Activated naive CD4-positive, alpha-beta T cell treated with anti-CD3 and anti-CD28 coated beads for 36 hours (primary cell): Measurements from ENCODE around the gene EDNRA. TPM values are rescaled to one million over a fixed set of nuclear protein-coding genes. Genes with fewer than 3 reads are reported as not detected.
"Not testable (repeated sequence)": the region's sequence is repeated elsewhere in the genome, so short reads cannot be mapped to it uniquely, and the experiment has no call there.

Experiments used
- CTCF ChIA-PET: fragments of 350-600 bp; sonication (Branson Sonifier 250); formaldehyde crosslinking; loops from one replicate; lab custom pipeline; 2021; ENCODE audit warnings: antibody characterized with exemption; lab: Charles Lee
- DNase-seq: peaks from one replicate; pipeline ENCODE4 v3.0.0-alpha.2; 2020
- H3K27ac Mint-ChIP-seq: one replicate; pipeline ENCODE4 v1.8.0; 2021; ENCODE audit warnings: mild to moderate bottlenecking, mixed read lengths
- H3K27me3 Mint-ChIP-seq: one replicate; pipeline ENCODE4 v1.8.0; 2021; ENCODE audit warnings: low read depth, mixed read lengths
- H3K36me3 Mint-ChIP-seq: one replicate; pipeline ENCODE4 v1.8.0; 2021; ENCODE audit warnings: low read depth, mixed read lengths
- H3K4me1 Mint-ChIP-seq: one replicate; pipeline ENCODE4 v1.8.0; 2021; ENCODE audit warnings: low read depth, mixed read lengths
- H3K4me3 Mint-ChIP-seq: one replicate; pipeline ENCODE4 v1.8.0; 2021; ENCODE audit warnings: mild to moderate bottlenecking, moderate library complexity, mixed read lengths
- H3K9me3 Mint-ChIP-seq: one replicate; pipeline ENCODE4 v1.8.0; 2021; ENCODE audit warnings: mixed read lengths
- intact Hi-C: fragments of 100-400 bp; cut with micrococcal nuclease; formaldehyde crosslinking; loops from one replicate; pipeline ENCODE4 v1.15.1; 2023
- total RNA-seq, 2 experiments: library from RNA; stranded (reverse); gene quantifications; one replicate each; pipeline ENCODE4 v1.2.3, GENCODE V29; 2021

The EDNRA gene
- not detected for total RNA-seq

GRCh38 chr4:147480891-147481576 lies at the start of gene EDNRA:
Gene EDNRA (plus strand): TSS chr4:147481097. CDS start chr4:147485682, 4,585 bp downstream.
- no peak within 1 kb of the TSS for H3K4me3 Mint-ChIP-seq
- CTCF ChIA-PET, result no interaction called here
- intact Hi-C loops, result no loop called here
- H3K4me1 Mint-ChIP-seq, result no peaks in the 10 kb centered on the region
- H3K9me3 Mint-ChIP-seq, result peaks cover 2% of the 10 kb centered on the region
- H3K27me3 Mint-ChIP-seq, result peaks cover 39% of the 10 kb centered on the region
- H3K36me3 Mint-ChIP-seq, result no peaks in the 10 kb centered on the region
- no peak within 1 kb of the TSS for H3K27ac Mint-ChIP-seq
- DNase-seq, result no peak

- CTCF ChIA-PET, H3K4me1 Mint-ChIP-seq, H3K27ac Mint-ChIP-seq, H3K4me3 Mint-ChIP-seq, H3K9me3 Mint-ChIP-seq, H3K27me3 Mint-ChIP-seq, intact Hi-C loops, DNase-seq, H3K36me3 Mint-ChIP-seq: not testable (repeated sequence)
Observed at GRCh38 chr4:147434370-147434769, 46.5 kb upstream of the EDNRA start.

- Mint-ChIP-seq H3K4me3 (no peak overlapping the region), H3K4me1 (no peaks in the 10 kb centered on the region), H3K36me3 (no peaks in the 10 kb centered on the region), H3K27ac (no peak overlapping the region), H3K27me3 (no peaks in the 10 kb centered on the region), H3K9me3 (peaks cover 2% of the 10 kb centered on the region)
- DNase-seq, result no peak
- CTCF ChIA-PET, result no interaction called here
- intact Hi-C loops, result no loop called here
Observed at GRCh38 chr4:147440442-147440841, 40.5 kb upstream of the EDNRA start.

- H3K4me3 Mint-ChIP-seq, result no peak overlapping the region
- peaks cover 1% of the 10 kb centered on the region for H3K27me3 Mint-ChIP-seq
- no peak for DNase-seq
- no peaks in the 10 kb centered on the region for H3K9me3 Mint-ChIP-seq
- CTCF ChIA-PET, result interaction anchor here (0.7 to 1.1 kb wide), 2 partner anchors 83 to 419 kb away, joined by 3 read pairs; no protein-coding TSS in a partner anchor
- no peaks in the 10 kb centered on the region for H3K4me1 Mint-ChIP-seq
- no peaks in the 10 kb centered on the region for H3K36me3 Mint-ChIP-seq
- no peak overlapping the region for H3K27ac Mint-ChIP-seq
- intact Hi-C loops, result no loop called here
Observed at GRCh38 chr4:147447786-147448185, 33.1 kb upstream of the EDNRA start.

GRCh38 chr4:147453561-147454141 lies 27.2 kb upstream of the EDNRA start:
- H3K36me3 Mint-ChIP-seq, result no peaks in the 10 kb centered on the region
- CTCF ChIA-PET, result no interaction called here
- peaks cover 1% of the 10 kb centered on the region for H3K27me3 Mint-ChIP-seq
- no peak overlapping the region for H3K4me3 Mint-ChIP-seq
- no peaks in the 10 kb centered on the region for H3K9me3 Mint-ChIP-seq
- no peak for DNase-seq
- no peak overlapping the region for H3K27ac Mint-ChIP-seq
- no peaks in the 10 kb centered on the region for H3K4me1 Mint-ChIP-seq
- intact Hi-C loops, result no loop called here

- intact Hi-C loops, result no loop called here
- Mint-ChIP-seq H3K4me1 (no peaks in the 10 kb centered on the region), H3K27ac (no peak overlapping the region), H3K4me3 (no peak overlapping the region), H3K36me3 (no peaks in the 10 kb centered on the region), H3K27me3 (no peaks in the 10 kb centered on the region), H3K9me3 (no peaks in the 10 kb centered on the region)
- CTCF ChIA-PET, result no interaction called here
- DNase-seq, result no peak
Observed at GRCh38 chr4:147456706-147457105, 24.2 kb upstream of the EDNRA start.

- Mint-ChIP-seq H3K4me3 (no peak overlapping the region), H3K36me3 (no peaks in the 10 kb centered on the region), H3K4me1 (no peaks in the 10 kb centered on the region), H3K27ac (no peak overlapping the region), H3K9me3 (no peaks in the 10 kb centered on the region), H3K27me3 (no peaks in the 10 kb centered on the region)
- intact Hi-C loops, result no loop called here
- no peak for DNase-seq
- CTCF ChIA-PET, result no interaction called here
Observed at GRCh38 chr4:147461161-147461560, 19.7 kb upstream of the EDNRA start.

- Mint-ChIP-seq H3K9me3 (no peaks in the 10 kb centered on the region), H3K4me1 (no peaks in the 10 kb centered on the region), H3K4me3 (no peak overlapping the region), H3K27me3 (no peaks in the 10 kb centered on the region), H3K36me3 (no peaks in the 10 kb centered on the region), H3K27ac (no peak overlapping the region)
- intact Hi-C loops, result no loop called here
- CTCF ChIA-PET, result interaction anchor here (0.6 kb wide), 1 partner anchor 92 kb away, joined by 3 read pairs; no protein-coding TSS in a partner anchor
- DNase-seq, result no peak
Observed at GRCh38 chr4:147463065-147463464, 17.8 kb upstream of the EDNRA start.

- no peaks in the 10 kb centered on the region for H3K4me1 Mint-ChIP-seq
- H3K27ac Mint-ChIP-seq, result no peak overlapping the region
- no peaks in the 10 kb centered on the region for H3K36me3 Mint-ChIP-seq
- DNase-seq, result no peak
- CTCF ChIA-PET, result no interaction called here
- no peaks in the 10 kb centered on the region for H3K27me3 Mint-ChIP-seq
- intact Hi-C loops, result no loop called here
- H3K9me3 Mint-ChIP-seq, result no peaks in the 10 kb centered on the region
- H3K4me3 Mint-ChIP-seq, result no peak overlapping the region
Observed at GRCh38 chr4:147465461-147465860, 15.4 kb upstream of the EDNRA start.

GRCh38 chr4:147477439-147477838 lies 3.5 kb upstream of the EDNRA start:
- Mint-ChIP-seq H3K4me3 (no peak overlapping the region), H3K27ac (no peak overlapping the region), H3K9me3 (peaks cover 2% of the 10 kb centered on the region), H3K4me1 (no peaks in the 10 kb centered on the region), H3K27me3 (peaks cover 34% of the 10 kb centered on the region), H3K36me3 (no peaks in the 10 kb centered on the region)
- no peak for DNase-seq
- CTCF ChIA-PET, result no interaction called here
- intact Hi-C loops, result no loop called here

- intact Hi-C loops, result no loop called here
- no peak overlapping the region for H3K27ac Mint-ChIP-seq
- H3K9me3 Mint-ChIP-seq, result peaks cover 2% of the 10 kb centered on the region
- H3K36me3 Mint-ChIP-seq, result no peaks in the 10 kb centered on the region
- CTCF ChIA-PET, result no interaction called here
- no peak overlapping the region for H3K4me3 Mint-ChIP-seq
- H3K4me1 Mint-ChIP-seq, result no peaks in the 10 kb centered on the region
- peaks cover 39% of the 10 kb centered on the region for H3K27me3 Mint-ChIP-seq
- no peak for DNase-seq
Observed at GRCh38 chr4:147479376-147479775, 1.5 kb upstream of the EDNRA start.

- intact Hi-C loops, result no loop called here
- DNase-seq, result no peak
- Mint-ChIP-seq H3K36me3 (no peaks in the 10 kb centered on the region), H3K4me1 (no peaks in the 10 kb centered on the region), H3K27me3 (peaks cover 39% of the 10 kb centered on the region), H3K4me3 (no peak overlapping the region), H3K27ac (no peak overlapping the region), H3K9me3 (peaks cover 2% of the 10 kb centered on the region)
- CTCF ChIA-PET, result no interaction called here
Observed at GRCh38 chr4:147479786-147480185, 1.1 kb upstream of the EDNRA start.

GRCh38 chr4:147480502-147480890 lies 401 bp upstream of the EDNRA start:
- no peaks in the 10 kb centered on the region for H3K36me3 Mint-ChIP-seq
- no peak overlapping the region for H3K27ac Mint-ChIP-seq
- no peak overlapping the region for H3K4me3 Mint-ChIP-seq
- H3K4me1 Mint-ChIP-seq, result no peaks in the 10 kb centered on the region
- H3K27me3 Mint-ChIP-seq, result peaks cover 39% of the 10 kb centered on the region
- intact Hi-C loops, result no loop called here
- no peak for DNase-seq
- H3K9me3 Mint-ChIP-seq, result peaks cover 2% of the 10 kb centered on the region
- CTCF ChIA-PET, result no interaction called here
